ENCODE results near the gene NCAN.

The NCAN gene

GRCh38 chr19:19256072-19256969 lies 44.6 kb downstream of the NCAN start:
- Histone ChIP-seq H3K4me1 (peaks cover 0 to 5% (median 4%) of the 10 kb centered on the region in 4 donors), H3K9me3 (peaks cover 0 to 7% (median 0%) of the 10 kb centered on the region in 3 donors), H3K27me3 (peaks cover 0 to 82% of the 10 kb centered on the region in 2 donors), H3K27ac (no peak overlapping the region), H3K36me3 (no peaks in the 10 kb centered on the region), H3K4me3 (no peak overlapping the region)
- intact Hi-C loops (cut with DNase I; ENCODE audit: low total_unique reads), result no loop called here
- TF ChIP-seq, protein P1, sequence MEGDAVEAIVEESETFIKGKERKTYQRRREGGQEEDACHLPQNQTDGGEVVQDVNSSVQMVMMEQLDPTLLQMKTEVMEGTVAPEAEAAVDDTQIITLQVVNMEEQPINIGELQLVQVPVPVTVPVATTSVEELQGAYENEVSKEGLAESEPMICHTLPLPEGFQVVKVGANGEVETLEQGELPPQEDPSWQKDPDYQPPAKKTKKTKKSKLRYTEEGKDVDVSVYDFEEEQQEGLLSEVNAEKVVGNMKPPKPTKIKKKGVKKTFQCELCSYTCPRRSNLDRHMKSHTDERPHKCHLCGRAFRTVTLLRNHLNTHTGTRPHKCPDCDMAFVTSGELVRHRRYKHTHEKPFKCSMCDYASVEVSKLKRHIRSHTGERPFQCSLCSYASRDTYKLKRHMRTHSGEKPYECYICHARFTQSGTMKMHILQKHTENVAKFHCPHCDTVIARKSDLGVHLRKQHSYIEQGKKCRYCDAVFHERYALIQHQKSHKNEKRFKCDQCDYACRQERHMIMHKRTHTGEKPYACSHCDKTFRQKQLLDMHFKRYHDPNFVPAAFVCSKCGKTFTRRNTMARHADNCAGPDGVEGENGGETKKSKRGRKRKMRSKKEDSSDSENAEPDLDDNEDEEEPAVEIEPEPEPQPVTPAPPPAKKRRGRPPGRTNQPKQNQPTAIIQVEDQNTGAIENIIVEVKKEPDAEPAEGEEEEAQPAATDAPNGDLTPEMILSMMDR (IDR thresholded peaks at IDR 0.05), result no peak
- no peak for DNase-seq

- Histone ChIP-seq H3K4me3 (no peak overlapping the region), H3K27ac (no peak overlapping the region), H3K36me3 (no peaks in the 10 kb centered on the region), H3K4me1 (peaks cover 0 to 10% (median 9%) of the 10 kb centered on the region in 4 donors), H3K9me3 (peaks cover 0 to 7% (median 0%) of the 10 kb centered on the region in 3 donors), H3K27me3 (peaks cover 0 to 84% of the 10 kb centered on the region in 2 donors)
- TF ChIP-seq, protein P1 (IDR thresholded peaks at IDR 0.05), result no peak
- intact Hi-C loops (cut with DNase I; ENCODE audit: low total_unique reads), result no loop called here
- DNase-seq, result no peak
Measured at GRCh38 chr19:19257137-19257536, 45.4 kb downstream of the NCAN start.

DNA sequence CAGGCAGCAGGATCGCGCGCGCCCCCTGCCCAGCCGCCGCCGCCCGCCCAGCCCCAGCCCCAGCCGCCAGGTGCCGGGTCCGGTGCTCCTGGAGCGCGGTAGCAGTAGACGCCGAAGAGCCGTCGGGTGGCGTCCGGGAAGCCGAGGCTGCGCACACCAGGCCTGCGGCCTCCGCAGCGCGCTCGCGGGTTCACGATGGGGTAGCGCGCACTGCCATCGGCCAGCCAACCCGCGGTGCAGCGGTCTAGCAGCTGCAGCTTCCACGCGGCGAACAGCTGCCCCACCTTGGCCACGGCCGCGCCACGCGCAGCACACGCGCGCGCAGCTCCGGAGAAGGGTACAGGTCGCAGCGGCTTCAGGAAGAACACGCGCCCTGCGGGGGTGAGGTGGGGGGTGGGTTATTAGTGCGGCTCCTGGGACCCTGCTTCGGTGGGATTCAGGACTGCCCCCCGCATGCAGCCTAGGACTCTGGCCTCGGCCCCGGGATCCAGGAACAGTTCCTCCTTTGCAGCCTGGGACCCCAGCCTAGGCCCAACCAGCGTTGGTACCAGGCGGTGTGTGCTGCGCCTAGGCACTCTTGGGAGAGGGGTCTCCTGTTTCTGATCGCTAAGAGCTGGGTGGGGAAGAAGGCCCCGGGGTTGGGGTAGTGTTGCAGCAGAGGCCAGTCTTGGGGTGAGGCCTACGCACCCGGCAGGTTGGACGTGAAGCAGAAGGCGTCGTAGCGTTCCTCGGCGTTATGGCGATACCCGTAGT lies 46.3 kb downstream of the NCAN start:
- peaks cover 0 to 7% (median 0%) of the 10 kb centered on the region in 3 donors for H3K9me3 ChIP-seq
- H3K27me3 ChIP-seq, result peaks cover 0 to 86% of the 10 kb centered on the region in 2 donors
- TF ChIP-seq, protein P1 (IDR thresholded peaks at IDR 0.05), result no peak
- H3K4me3 ChIP-seq, result no peak overlapping the region
- peaks cover 0 to 10% (median 9%) of the 10 kb centered on the region in 4 donors for H3K4me1 ChIP-seq
- H3K36me3 ChIP-seq, result no peaks in the 10 kb centered on the region
- H3K27ac ChIP-seq, result no peak overlapping the region
- intact Hi-C loops (cut with DNase I; ENCODE audit: low total_unique reads), result no loop called here
- DNase-seq, result no peak

- Histone ChIP-seq H3K27me3 (peaks cover 0 to 83% of the 10 kb centered on the region in 2 donors), H3K4me1 (peaks cover 0 to 10% (median 9%) of the 10 kb centered on the region in 4 donors), H3K9me3 (peaks cover 0 to 7% (median 0%) of the 10 kb centered on the region in 3 donors), H3K27ac (no peak overlapping the region), H3K4me3 (no peak overlapping the region), H3K36me3 (no peaks in the 10 kb centered on the region)
- intact Hi-C loops (cut with DNase I; ENCODE audit: low total_unique reads), result no loop called here
- no peak for DNase-seq
- TF ChIP-seq, protein P1 (IDR thresholded peaks at IDR 0.05), result no peak
Measured at GRCh38 chr19:19258589-19259338, 47.0 kb downstream of the NCAN start.

GRCh38 chr19:19259741-19260140 lies 48.0 kb downstream of the NCAN start:
- no peak for DNase-seq
- Histone ChIP-seq H3K4me1 (peaks cover 0 to 10% (median 9%) of the 10 kb centered on the region in 4 donors), H3K9me3 (peaks cover 0 to 7% (median 0%) of the 10 kb centered on the region in 3 donors), H3K4me3 (no peak overlapping the region), H3K27me3 (peaks cover 0 to 87% of the 10 kb centered on the region in 2 donors), H3K36me3 (no peaks in the 10 kb centered on the region), H3K27ac (no peak overlapping the region)
- intact Hi-C loops (cut with DNase I; ENCODE audit: low total_unique reads), result no loop called here
- TF ChIP-seq, protein P1 (IDR thresholded peaks at IDR 0.05), result no peak

All from tibial artery (tissue), 4 donors.